Measurements from ENCODE around the gene PPP1R13B. TPM values are rescaled to one million over a fixed set of nuclear protein-coding genes. Genes with fewer than 3 reads are reported as not detected.

Gene PPP1R13B
- total and polyA plus RNA-seq, 5 donors, result 50.1 to 158 (median 109) TPM

GRCh38 chr14:103825101-103825500 lies 22.3 kb downstream of the PPP1R13B start:
- H3K27me3 ChIP-seq (ENCODE audit: control insufficient read depth, insufficient read depth), result no peaks in the 10 kb centered on the region
- H3K4me3 ChIP-seq (ENCODE audit: low read length), result no peak overlapping the region
- 32% methylated on average over 3 of the region's 3 CpGs for WGBS
- peak in 1 of 2 donors; percentile 62 for ATAC-seq
- no peaks in the 10 kb centered on the region for H3K9me3 ChIP-seq (ENCODE audit: control insufficient read depth, low read length)
- no peak for DNase-seq
- intact Hi-C loops (cut with DNase I), result no loop called here
- peak overlapping the region; percentile 38 for H3K27ac ChIP-seq (ENCODE audit: low read length)
- peaks cover 6% of the 10 kb centered on the region for H3K4me1 ChIP-seq (ENCODE audit: control insufficient read depth, insufficient read depth, low read length)

- intact Hi-C loops (cut with DNase I), result no loop called here
- ATAC-seq, result no peak
- DNase-seq, result no peak
These were observed 26.5 kb downstream of the PPP1R13B start for GRCh38 chr14:103820908-103821307.

GRCh38 chr14:103820382-103820781 lies 27.0 kb downstream of the PPP1R13B start:
- Histone ChIP-seq H3K27me3 (ENCODE audit: control insufficient read depth, insufficient read depth) (no peaks in the 10 kb centered on the region), H3K4me3 (ENCODE audit: low read length) (no peak overlapping the region), H3K9me3 (ENCODE audit: control insufficient read depth, low read length) (no peaks in the 10 kb centered on the region), H3K27ac (ENCODE audit: low read length) (peak overlapping the region; percentile 91), H3K4me1 (ENCODE audit: control insufficient read depth, insufficient read depth, low read length) (peaks cover 6% of the 10 kb centered on the region)
- ATAC-seq (no peak), DNase-seq (no peak)
- WGBS, result 35% methylated on average over 2 of the region's 2 CpGs
- intact Hi-C loops (cut with DNase I), result no loop called here

More at GRCh38 chr14:103820908-103821307, 26.5 kb downstream of the PPP1R13B start:
- 56% methylated on average over 1 of the region's 1 CpG for WGBS
- H3K9me3 ChIP-seq (ENCODE audit: control insufficient read depth, low read length), result no peaks in the 10 kb centered on the region
- H3K4me3 ChIP-seq (ENCODE audit: low read length), result no peak overlapping the region
- no peak overlapping the region for H3K27ac ChIP-seq (ENCODE audit: low read length)
- peaks cover 6% of the 10 kb centered on the region for H3K4me1 ChIP-seq (ENCODE audit: control insufficient read depth, insufficient read depth, low read length)
- H3K27me3 ChIP-seq (ENCODE audit: control insufficient read depth, insufficient read depth), result no peaks in the 10 kb centered on the region

GRCh38 chr14:103819503-103820307 lies 27.7 kb downstream of the PPP1R13B start:
- peak; percentile 52 to 75 (median 73) for DNase-seq
- peak; percentile 76 to 89 for ATAC-seq
- H3K4me1 ChIP-seq (ENCODE audit: control insufficient read depth, insufficient read depth, low read length), result peaks cover 6% of the 10 kb centered on the region
- peak overlapping the region; percentile 15 for H3K4me3 ChIP-seq (ENCODE audit: low read length)
- peak overlapping the region; percentile 91 for H3K27ac ChIP-seq (ENCODE audit: low read length)
- H3K27me3 ChIP-seq (ENCODE audit: control insufficient read depth, insufficient read depth), result no peaks in the 10 kb centered on the region
- 13% methylated on average over 7 of the region's 7 CpGs for WGBS
- intact Hi-C loops (cut with DNase I), result loop anchor here in 1 of 4 donors (10.0 kb wide), 1 partner anchor 85 kb away; no protein-coding TSS in a partner anchor
- no peaks in the 10 kb centered on the region for H3K9me3 ChIP-seq (ENCODE audit: control insufficient read depth, low read length)

GRCh38 chr14:103818870-103819269 lies 28.5 kb downstream of the PPP1R13B start:
- Histone ChIP-seq H3K4me1 (ENCODE audit: control insufficient read depth, insufficient read depth, low read length) (peaks cover 6% of the 10 kb centered on the region), H3K4me3 (ENCODE audit: low read length) (no peak overlapping the region), H3K9me3 (ENCODE audit: control insufficient read depth, low read length) (no peaks in the 10 kb centered on the region), H3K27me3 (ENCODE audit: control insufficient read depth, insufficient read depth) (no peaks in the 10 kb centered on the region), H3K27ac (ENCODE audit: low read length) (peak overlapping the region; percentile 51)
- ATAC-seq (no peak), DNase-seq (no peak)
- intact Hi-C loops (cut with DNase I), result loop anchor here in 1 of 4 donors (10.0 kb wide), 1 partner anchor 86 kb away; no protein-coding TSS in a partner anchor
- WGBS, result 98% methylated on average over 1 of the region's 1 CpG

GRCh38 chr14:103818422-103818821 lies 29.0 kb downstream of the PPP1R13B start:
- Histone ChIP-seq H3K27me3 (ENCODE audit: control insufficient read depth, insufficient read depth) (no peaks in the 10 kb centered on the region), H3K4me1 (ENCODE audit: control insufficient read depth, insufficient read depth, low read length) (peaks cover 6% of the 10 kb centered on the region), H3K9me3 (ENCODE audit: control insufficient read depth, low read length) (no peaks in the 10 kb centered on the region), H3K4me3 (ENCODE audit: low read length) (no peak overlapping the region), H3K27ac (ENCODE audit: low read length) (peak overlapping the region; percentile 39)
- peak; percentile 46 to 51 for ATAC-seq
- WGBS, result 60% methylated on average over 3 of the region's 3 CpGs
- intact Hi-C loops (cut with DNase I), result loop anchor here in 1 of 4 donors (10.0 kb wide), 1 partner anchor 86 kb away; no protein-coding TSS in a partner anchor
- no peak for DNase-seq

- ATAC-seq (peak; percentile 55 to 69), DNase-seq (no peak)
- H3K4me1 ChIP-seq (ENCODE audit: control insufficient read depth, insufficient read depth, low read length), result peaks cover 6% of the 10 kb centered on the region
- 69% methylated on average over 1 of the region's 1 CpG for WGBS
- no peak overlapping the region for H3K27ac ChIP-seq (ENCODE audit: low read length)
- H3K9me3 ChIP-seq (ENCODE audit: control insufficient read depth, low read length), result no peaks in the 10 kb centered on the region
- no peak overlapping the region for H3K4me3 ChIP-seq (ENCODE audit: low read length)
- H3K27me3 ChIP-seq (ENCODE audit: control insufficient read depth, insufficient read depth), result no peaks in the 10 kb centered on the region
- intact Hi-C loops (cut with DNase I), result loop anchor here in 1 of 4 donors (10.0 kb wide), 1 partner anchor 87 kb away; no protein-coding TSS in a partner anchor
These were observed 29.8 kb downstream of the PPP1R13B start for GRCh38 chr14:103817595-103817994.

GRCh38 chr14:103816991-103817390 lies 30.4 kb downstream of the PPP1R13B start:
- H3K4me3 ChIP-seq (ENCODE audit: low read length), result no peak overlapping the region
- no peaks in the 10 kb centered on the region for H3K27me3 ChIP-seq (ENCODE audit: control insufficient read depth, insufficient read depth)
- no peaks in the 10 kb centered on the region for H3K9me3 ChIP-seq (ENCODE audit: control insufficient read depth, low read length)
- no peak overlapping the region for H3K27ac ChIP-seq (ENCODE audit: low read length)
- 36% methylated on average over 3 of the region's 3 CpGs for WGBS
- peaks cover 6% of the 10 kb centered on the region for H3K4me1 ChIP-seq (ENCODE audit: control insufficient read depth, insufficient read depth, low read length)
- intact Hi-C loops (cut with DNase I), result loop anchor here in 1 of 4 donors (10.0 kb wide), 1 partner anchor 88 kb away; no protein-coding TSS in a partner anchor
- DNase-seq (no peak), ATAC-seq (peak in 1 of 2 donors; percentile 47)

GRCh38 chr14:103815253-103815652 lies 32.1 kb downstream of the PPP1R13B start:
- DNase-seq, result no peak
- intact Hi-C loops (cut with DNase I), result loop anchor here in 1 of 4 donors (10.0 kb wide), 1 partner anchor 90 kb away; no protein-coding TSS in a partner anchor
- H3K27me3 ChIP-seq (ENCODE audit: control insufficient read depth, insufficient read depth), result no peaks in the 10 kb centered on the region
- WGBS, result 68% methylated on average over 7 of the region's 7 CpGs
- ATAC-seq, result no peak
- H3K4me1 ChIP-seq (ENCODE audit: control insufficient read depth, insufficient read depth, low read length), result peaks cover 6% of the 10 kb centered on the region
- no peak overlapping the region for H3K4me3 ChIP-seq (ENCODE audit: low read length)
- H3K27ac ChIP-seq (ENCODE audit: low read length), result no peak overlapping the region
- no peaks in the 10 kb centered on the region for H3K9me3 ChIP-seq (ENCODE audit: control insufficient read depth, low read length)

- no peaks in the 10 kb centered on the region for H3K27me3 ChIP-seq (ENCODE audit: control insufficient read depth, insufficient read depth)
- ATAC-seq (no peak), DNase-seq (no peak)
- no peaks in the 10 kb centered on the region for H3K9me3 ChIP-seq (ENCODE audit: control insufficient read depth, low read length)
- intact Hi-C loops (cut with DNase I), result loop anchor here in 2 of 4 donors (2.0 to 10.0 kb wide), 2 partner anchors 94 to 100 kb away; no protein-coding TSS in a partner anchor
- H3K4me3 ChIP-seq (ENCODE audit: low read length), result no peak overlapping the region
- no peak overlapping the region for H3K27ac ChIP-seq (ENCODE audit: low read length)
- WGBS, result 89% methylated on average over 2 of the region's 2 CpGs
- peaks cover 3% of the 10 kb centered on the region for H3K4me1 ChIP-seq (ENCODE audit: control insufficient read depth, insufficient read depth, low read length)
These were observed 36.2 kb downstream of the PPP1R13B start for GRCh38 chr14:103811189-103811588.

GRCh38 chr14:103808403-103809001 lies 38.9 kb downstream of the PPP1R13B start:
- WGBS, result 51% methylated on average over 6 of the region's 6 CpGs
- Histone ChIP-seq H3K27ac (ENCODE audit: low read length) (no peak overlapping the region), H3K9me3 (ENCODE audit: control insufficient read depth, low read length) (no peaks in the 10 kb centered on the region), H3K4me3 (ENCODE audit: low read length) (no peak overlapping the region), H3K27me3 (ENCODE audit: control insufficient read depth, insufficient read depth) (no peaks in the 10 kb centered on the region), H3K4me1 (ENCODE audit: control insufficient read depth, insufficient read depth, low read length) (peaks cover 4% of the 10 kb centered on the region)
- intact Hi-C loops (cut with DNase I), result loop anchor here in 2 of 4 donors (5.0 to 10.0 kb wide), 2 partner anchors 94 to 106 kb away; no protein-coding TSS in a partner anchor
- DNase-seq (peak; percentile 70 to 89 (median 85)), ATAC-seq (peak; percentile 78 to 82)

Data from right cardiac atrium (tissue), 5 donors.